Spleen (tissue), 11 donors: ENCODE data around the gene ANKRD12. TPM values are rescaled to one million over a fixed set of nuclear protein-coding genes. Genes with fewer than 3 reads are reported as not detected.

ENCODE experiments used
- DNase-seq: peaks from one replicate; pipeline ENCODE4 v3.0.0-alpha.2; 2020
- H3K27ac ChIP-seq, 8 donors: fragments of 200-600 bp; sonication (generic) in 7 of 8; 1 replicate in 4 of 8; 2 replicates in 4 of 8; pipeline versions ENCODE4 v1.5.0 to v1.8.0; 2016 to 2021; ENCODE audit warnings: inconsistent platforms in 4 of 8, mild to moderate bottlenecking in 4 of 8, moderate library complexity in 1 of 8
- H3K27me3 ChIP-seq, 7 donors: fragments of 200-600 bp; sonication (generic) in 6 of 7; replicated peaks in 1 of 7; 1 replicate in 4 of 7; 2 replicates in 3 of 7; pipeline versions ENCODE4 v1.5.0 to v1.8.0; 2016 to 2021; ENCODE audit warnings: inconsistent platforms in 3 of 7, mild to moderate bottlenecking in 1 of 7
- H3K36me3 ChIP-seq, 6 donors: fragments of 200-600 bp; sonication (generic) in 5 of 6; 1 replicate in 4 of 6; 2 replicates in 2 of 6; pipeline versions ENCODE4 v1.5.0 to v1.8.0; 2016 to 2021; ENCODE audit warnings: inconsistent platforms in 2 of 6
- H3K4me1 ChIP-seq, 6 donors: fragments of 200-600 bp; sonication (generic) in 5 of 6; 1 replicate in 3 of 6; 2 replicates in 3 of 6; pipeline versions ENCODE4 v1.5.0 to v1.8.0; 2016 to 2021; ENCODE audit warnings: inconsistent platforms in 3 of 6
- H3K4me3 ChIP-seq, 8 donors: fragments of 200-600 bp; sonication (generic) in 7 of 8; 1 replicate in 4 of 8; 2 replicates in 4 of 8; pipeline versions ENCODE4 v1.5.0 to v1.8.0; 2016 to 2021; ENCODE audit warnings: inconsistent platforms in 4 of 8, mild to moderate bottlenecking in 4 of 8, moderate library complexity in 2 of 8
- H3K9me3 ChIP-seq, 8 donors: fragments of 200-600 bp; sonication (generic) in 7 of 8; 1 replicate in 4 of 8; 2 replicates in 4 of 8; pipeline versions ENCODE4 v1.5.0 to v1.8.0; 2016 to 2021; ENCODE audit warnings: inconsistent platforms in 4 of 8
- CTCF ChIP-seq, 11 experiments: fragments of 200-600 bp in 7 of 11; fragments of 450-650 bp in 4 of 11; sonication (generic) in 4 of 11; IDR thresholded peaks in 8 of 11; conservative IDR thresholded peaks in 3 of 11; 1 replicate in 7 of 11; 2 replicates in 4 of 11; pipeline versions ENCODE4 v1.4.0 to v1.8.0; 2016 to 2021; ENCODE audit warnings: antibody characterized with exemption in 11 of 11, inconsistent platforms in 4 of 11, mild to moderate bottlenecking in 1 of 11
- POLR2A ChIP-seq, 3 donors: fragments of 450-650 bp; IDR thresholded peaks; one replicate each; pipeline ENCODE4 v1.5.1; 2017; ENCODE audit warnings: antibody characterized with exemption in 3 of 3, mild to moderate bottlenecking in 1 of 3
- POLR2AphosphoS5 ChIP-seq, 3 donors: sonication (generic); formaldehyde crosslinking; IDR thresholded peaks; one replicate each; pipeline ENCODE4 v1.5.1; 2017; ENCODE audit warnings: antibody characterized with exemption in 3 of 3
- WGBS, 5 donors: extraction: QIAGEN DNeasy Blood & Tissue Kit in 3 of 5; methylation state at CpG; one replicate each; pipeline versions ENCODE4 v1.1.5 to v1.1.7; 2013 to 2018; 5-methylcytosine and 5-hydroxymethylcytosine counted together
- intact Hi-C: fragments of 100-400 bp; cut with DNase I; formaldehyde crosslinking; loops from one replicate; pipeline ENCODE4 v1.15.0; 2023; ENCODE audit warnings: low total_unique reads
- polyA plus RNA-seq, 3 donors: library from polyadenylated mRNA; stranded (reverse); fragments of 200-250 nt; gene quantifications; one replicate each; pipeline ENCODE4 v1.2.1, GENCODE V29; 2013
- total RNA-seq, 7 donors: library from RNA; depleted of rRNA in 3 of 7; stranded (reverse); fragments of >200 nt in 3 of 7; fragmentation: NEBNext Ultra II Directional in 4 of 7; extraction: Animal tissue kit (Norgen Biotek cat#: 25700) in 4 of 7; gene quantifications; one replicate each; pipeline versions ENCODE4 v1.1.0 to v1.2.1, GENCODE V29; 2016 to 2021
- donor health status: healthy with polysubstance abuse.
- donor health status: DM: no; HTN: no; CAD: no; lungs with moderate emphysema.
- donor health status: DM: no; HTN: no; CAD: no.
- donor health status: Bipolar disorder and iron deficiency.
- donor health status: healthy.
- donor health status: DM: no; HTN: no; CAD: no.
- donor health status: DM: yes; HTN: yes; CAD: no.

ANKRD12 gene
- total and polyA plus RNA-seq, 10 donors = 7.6 to 122 (median 84.4) TPM

GRCh38 chr18:9100796-9101195, 35.8 kb upstream of the ANKRD12 start:
- no peak for DNase-seq
- Histone ChIP-seq H3K27me3 (no peaks in the 10 kb centered on the region), H3K36me3 (no peaks in the 10 kb centered on the region), H3K4me1 (peaks cover 24 to 52% (median 36%) of the 10 kb centered on the region in 6 donors), H3K27ac (peak overlapping the region in 3 of 8 donors; percentile 95 to 97 (median 97)), H3K4me3 (no peak overlapping the region), H3K9me3 (no peaks in the 10 kb centered on the region)
- intact Hi-C loops = loop anchor here (5.0 kb wide), 1 partner anchor 37 kb away; the partner anchor contains the start of gene ANKRD12
- 92 to 96% (median 94%) methylated on average over 3 of the region's 3 CpGs for WGBS, 5 donors
- no peak for TF ChIP-seq POLR2A (IDR thresholded peaks at IDR 0.05)
- no peak for TF ChIP-seq CTCF (IDR thresholded peaks at IDR 0.05 in 8 of 11, conservative IDR thresholded peaks at IDR 0.05 in 3 of 11)

GRCh38 chr18:9101730-9102507, 34.7 kb upstream of the ANKRD12 start:
- intact Hi-C loops = loop anchor here (5.0 kb wide), 1 partner anchor 35 kb away; the partner anchor contains the start of gene ANKRD12
- Histone ChIP-seq H3K4me3 (peak overlapping the region; percentile 65 to 78 (median 72)), H3K27ac (peak overlapping the region; percentile 92 to 98 (median 97)), H3K27me3 (no peaks in the 10 kb centered on the region), H3K4me1 (peaks cover 30 to 57% (median 45%) of the 10 kb centered on the region in 6 donors), H3K9me3 (no peaks in the 10 kb centered on the region), H3K36me3 (no peaks in the 10 kb centered on the region)
- WGBS, 5 donors = 0 to 3% (median 0%) methylated on average over 11 to 17 of the region's 17 CpGs
- DNase-seq = no peak
- no peak for TF ChIP-seq POLR2A (IDR thresholded peaks at IDR 0.05)
- TF ChIP-seq POLR2AphosphoS5 (IDR thresholded peaks at IDR 0.05) = peak in 1 of 3 donors; percentile 38

- intact Hi-C loops = loop anchor here (5.0 kb wide), 1 partner anchor 35 kb away; the partner anchor contains the start of gene ANKRD12
- Histone ChIP-seq H3K4me1 (peaks cover 39 to 65% (median 53%) of the 10 kb centered on the region in 6 donors), H3K9me3 (no peaks in the 10 kb centered on the region)
These were observed 33.8 kb upstream of the ANKRD12 start, which contains the start of gene NDUFV2 for GRCh38 chr18:9102508-9103375. Gene NDUFV2, plus strand, starts transcription at chr18:9102699. Its CDS starts 45 bp downstream, at chr18:9102744.

More at GRCh38 chr18:9102508-9103375, 33.8 kb upstream of the ANKRD12 start, which contains the start of gene NDUFV2:
- 1 to 7% (median 3%) methylated on average over 15 to 64 of the region's 64 CpGs for WGBS, 5 donors
- Histone ChIP-seq H3K4me3 (peak within 1 kb of the TSS; percentile 65 to 78 (median 72)), H3K36me3 (no peaks in the 10 kb centered on the region), H3K27ac (peak within 1 kb of the TSS; percentile 92 to 98 (median 97)), H3K27me3 (no peaks in the 10 kb centered on the region)
- TF ChIP-seq CTCF (IDR thresholded peaks at IDR 0.05 in 8 of 11, conservative IDR thresholded peaks at IDR 0.05 in 3 of 11) = peak in 3 of 11 experiments; percentile 12 to 35 (median 15)
- TF ChIP-seq POLR2AphosphoS5 (IDR thresholded peaks at IDR 0.05) = peak; percentile 95 to 98 (median 97)
- peak in 2 of 3 donors; percentile 62 to 66 for TF ChIP-seq POLR2A (IDR thresholded peaks at IDR 0.05)
- DNase-seq = peak; percentile 100
